Measurements from ENCODE around the gene TSPOAP1.

GRCh38 chr17:58323366-58324055 lies 5.1 kb downstream of the TSPOAP1 start:
- TF ChIP-seq POLR2A (IDR thresholded peaks at IDR 0.05) (no peak), CTCF (IDR thresholded peaks at IDR 0.05) (no peak)

Data from testis (tissue), 2 donors.